HG03575 (cell line): Measurements from ENCODE around the gene SPATA45.

Experiments used
- ATAC-seq: cut with Tn5 transposase; IDR thresholded peaks from one replicate; pipeline ENCODE4 v1.9.1; 2021; ENCODE audit not compliant: unreplicated experiment, insufficient number of reproducible peaks, low FRiP score; ENCODE audit errors: extremely low read depth

Gene SPATA45

DNA sequence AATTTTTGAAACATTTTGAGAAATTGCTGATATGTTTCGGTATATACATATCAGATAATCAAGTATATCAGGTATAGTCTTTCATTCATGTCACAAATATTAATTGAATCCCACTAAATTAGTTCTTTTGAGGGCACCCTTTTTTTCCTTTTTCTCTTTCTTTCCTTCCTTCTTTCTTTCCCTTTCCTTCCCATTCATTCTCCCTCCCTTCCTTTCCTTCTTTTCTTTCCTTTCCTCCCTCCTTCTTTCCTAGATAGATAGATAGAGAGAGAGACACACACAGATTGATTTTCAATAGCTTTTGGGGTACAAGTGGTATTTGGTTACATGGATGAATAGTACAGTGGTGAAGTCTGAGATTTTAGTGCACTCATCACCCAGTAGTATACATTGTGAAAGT, 61.6 kb downstream of the SPATA45 start:
- no peak for ATAC-seq

DNA sequence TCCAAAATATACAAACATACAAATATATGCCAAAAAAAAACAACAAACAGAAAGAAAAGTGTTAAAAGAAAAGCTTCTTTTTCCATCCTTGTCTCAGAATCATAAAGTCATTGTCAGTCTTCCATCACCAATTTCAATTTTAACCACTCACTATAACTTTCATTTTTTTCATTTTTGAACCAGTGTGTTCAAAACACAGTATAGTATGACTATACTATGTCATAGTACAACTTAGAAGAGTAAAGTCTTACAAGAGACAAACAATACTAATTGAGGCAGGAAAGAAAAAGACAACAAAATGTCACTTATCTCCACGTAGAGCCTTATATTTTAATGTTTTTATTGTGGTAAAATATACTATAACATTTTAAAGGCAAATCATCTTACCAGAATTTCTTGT, 63.5 kb downstream of the SPATA45 start:
- ATAC-seq, result no peak

GRCh38 chr1:212782422-212783154, 64.9 kb downstream of the SPATA45 start:
- no peak for ATAC-seq

DNA sequence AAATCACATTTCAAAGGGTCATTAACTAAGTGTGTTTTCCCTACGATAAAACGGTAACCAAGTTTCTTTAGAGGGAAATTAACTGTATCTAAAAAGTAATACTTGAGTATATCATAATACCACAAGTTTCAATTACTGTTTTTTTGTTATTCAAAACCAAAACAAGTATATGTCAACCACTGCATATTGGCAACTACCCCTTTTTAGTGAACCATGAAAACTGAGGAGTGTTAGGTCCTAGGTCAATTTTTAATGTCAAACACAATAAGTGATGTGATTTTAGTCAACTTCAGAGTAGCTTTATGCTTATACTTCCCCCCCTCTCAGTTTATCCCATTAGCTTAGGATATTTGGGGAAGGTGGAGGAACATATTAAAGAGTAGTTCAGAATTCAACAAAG, 66.2 kb downstream of the SPATA45 start:
- no peak for ATAC-seq

DNA sequence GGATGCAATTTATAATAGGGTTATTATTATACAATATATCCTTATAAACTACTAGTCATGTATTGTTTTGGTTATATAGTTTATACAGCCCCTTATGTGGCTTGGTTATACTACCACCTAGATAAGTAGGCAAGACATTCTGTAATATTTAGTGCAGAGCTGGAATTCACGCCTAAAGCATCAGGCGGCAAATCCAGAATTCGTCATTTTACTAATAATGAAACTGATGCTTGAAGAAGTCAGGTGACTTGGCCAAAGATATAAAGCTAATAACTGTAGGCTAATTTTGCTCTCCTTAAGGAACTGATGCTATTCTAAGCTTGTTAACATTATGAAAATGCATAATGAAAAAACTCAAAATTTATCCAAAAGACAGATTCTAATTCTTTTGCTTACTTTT, 66.7 kb downstream of the SPATA45 start:
- ATAC-seq, result no peak
